Pulmonary artery endothelial cell (primary cell): Measurements from ENCODE around the gene RAI1. TPM values are rescaled to one million over a fixed set of nuclear protein-coding genes. Genes with fewer than 3 reads are reported as not detected.
A peak's percentile ranks its signal among the peaks of the same experiment; 100 is the strongest.
"Not testable (repeated sequence)": the region's sequence is repeated elsewhere in the genome, so short reads cannot be mapped to it uniquely, and the experiment has no call there.

Source experiments
- DNase-seq: peaks from one replicate; pipeline ENCODE4 v3.0.0-alpha.2; 2011; ENCODE audit warnings: low read depth, low spot score
- total RNA-seq: library from RNA; depleted of rRNA; stranded (reverse); fragments of >200 nt; gene quantifications from 2 replicates; pipeline ENCODE4 v1.2.3, GENCODE V29; 2014

The RAI1 gene
- total RNA-seq, 1 donor from 2014 or later = 9.5 TPM

DNA sequence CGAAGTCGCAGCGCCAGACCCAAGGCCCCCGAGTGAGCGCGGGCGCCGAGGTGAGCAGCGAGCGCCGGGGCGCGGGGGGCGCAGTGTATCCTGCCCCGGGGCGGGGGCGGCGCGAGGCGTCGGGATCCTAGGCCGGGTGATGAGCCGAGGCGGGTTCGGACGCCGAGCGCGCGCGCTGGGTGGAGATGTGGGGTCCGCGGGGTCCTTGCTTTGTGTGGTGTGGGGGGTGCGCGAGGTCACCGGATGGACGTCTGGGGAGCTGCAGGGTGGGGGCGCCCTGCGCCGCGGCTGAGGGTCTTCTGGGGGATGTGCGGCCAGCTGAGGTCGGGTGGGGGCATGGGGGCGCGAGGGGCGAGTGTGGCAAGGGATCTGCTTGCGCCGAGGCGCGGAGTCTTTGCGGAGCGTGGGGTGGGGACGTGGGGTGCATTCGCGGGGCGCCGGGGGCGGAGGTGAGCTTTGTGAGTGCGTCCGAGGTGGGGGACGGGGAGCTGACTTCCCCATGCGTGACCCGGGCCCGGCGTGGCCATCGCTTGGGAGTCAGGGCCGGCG lies 560 bp downstream of the RAI1 start:
- DNase-seq = no peak

- no peak for DNase-seq
Measured at GRCh38 chr17:17682293-17682736, 1.1 kb downstream of the RAI1 start.

DNA sequence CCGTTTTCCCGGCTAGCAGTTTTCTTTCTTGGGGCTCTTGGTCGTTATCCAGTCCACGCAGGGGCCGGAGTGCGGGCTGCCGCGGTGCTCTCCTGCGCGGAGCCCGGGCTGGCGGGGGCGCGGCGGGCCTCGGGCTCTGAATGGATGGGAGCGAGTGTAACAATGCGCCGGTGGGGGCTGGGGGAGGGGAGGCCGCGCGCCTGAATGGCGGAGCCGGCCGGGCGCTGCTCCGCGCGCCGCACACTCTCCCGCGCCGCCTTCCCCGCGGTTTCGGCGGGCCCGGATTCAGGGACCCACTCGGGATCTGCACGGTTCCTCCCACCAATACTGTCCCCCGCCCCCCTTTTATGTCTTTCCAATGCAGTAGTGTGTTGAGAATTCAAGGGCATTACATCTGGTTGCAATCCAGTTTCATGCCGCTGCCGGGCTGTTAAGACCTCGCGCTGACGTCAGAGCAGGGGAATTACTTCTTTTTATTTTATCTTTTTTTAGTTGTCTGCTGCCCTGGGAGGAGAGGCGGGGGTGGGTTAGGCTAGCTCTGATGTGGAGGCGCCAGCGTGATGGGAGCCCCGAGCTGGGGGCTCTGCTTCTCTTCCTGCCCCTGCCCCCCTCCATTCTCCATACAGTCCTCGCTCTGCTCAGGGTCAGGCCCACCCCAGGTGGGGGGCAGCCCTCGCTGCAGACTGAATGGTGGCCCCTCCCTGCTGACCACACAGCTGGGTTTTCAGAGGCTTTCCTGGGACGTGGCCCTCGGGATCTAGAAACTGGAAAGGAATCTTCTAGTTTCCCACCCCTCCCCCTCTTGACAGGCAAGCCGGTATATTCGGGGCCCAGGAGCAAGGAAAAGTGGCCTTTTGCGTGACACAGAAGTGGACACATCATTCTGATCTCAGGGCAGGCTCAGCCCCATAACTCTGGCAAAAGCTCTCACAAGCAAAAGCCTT lies 1.8 kb downstream of the RAI1 start:
- no peak for DNase-seq

DNA sequence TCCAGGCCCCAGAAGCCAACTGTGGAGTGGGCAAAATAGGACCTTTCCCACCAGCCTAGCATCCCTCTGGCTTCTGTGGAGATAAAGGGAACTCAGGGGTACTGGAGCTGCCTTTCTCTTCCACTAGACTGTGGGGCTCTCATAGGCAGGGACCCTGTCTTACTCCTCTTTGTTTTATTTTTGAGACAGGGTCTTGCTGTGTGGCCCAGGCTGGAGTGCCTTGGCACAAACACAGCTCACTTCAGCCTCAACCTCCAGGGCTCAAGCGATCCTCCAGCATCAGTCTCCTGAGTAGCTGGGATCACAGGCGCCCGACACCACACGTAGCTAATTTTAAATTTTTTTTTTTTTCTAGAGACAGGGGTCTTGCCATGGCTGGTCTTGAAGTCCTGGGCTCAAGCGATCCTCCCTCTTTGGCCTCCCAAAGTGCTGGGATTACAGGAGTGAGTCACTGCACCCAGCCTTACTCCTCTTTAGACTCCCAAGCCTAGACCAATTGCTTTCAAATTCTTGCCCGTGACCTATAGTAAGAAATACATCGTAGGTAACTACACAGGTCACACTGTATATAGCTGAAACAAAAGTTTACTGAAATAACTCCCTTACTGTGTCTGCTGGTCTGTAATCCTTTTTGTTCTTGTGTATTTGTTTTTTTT lies 2.6 kb downstream of the RAI1 start:
- DNase-seq = no peak

GRCh38 chr17:17684906-17685774 lies 3.9 kb downstream of the RAI1 start:
- DNase-seq = no peak

GRCh38 chr17:17685775-17686291 lies 4.6 kb downstream of the RAI1 start:
- peak; percentile 51 for DNase-seq

- DNase-seq = no peak
Measured at GRCh38 chr17:17689312-17689711, 8.1 kb downstream of the RAI1 start.

DNA sequence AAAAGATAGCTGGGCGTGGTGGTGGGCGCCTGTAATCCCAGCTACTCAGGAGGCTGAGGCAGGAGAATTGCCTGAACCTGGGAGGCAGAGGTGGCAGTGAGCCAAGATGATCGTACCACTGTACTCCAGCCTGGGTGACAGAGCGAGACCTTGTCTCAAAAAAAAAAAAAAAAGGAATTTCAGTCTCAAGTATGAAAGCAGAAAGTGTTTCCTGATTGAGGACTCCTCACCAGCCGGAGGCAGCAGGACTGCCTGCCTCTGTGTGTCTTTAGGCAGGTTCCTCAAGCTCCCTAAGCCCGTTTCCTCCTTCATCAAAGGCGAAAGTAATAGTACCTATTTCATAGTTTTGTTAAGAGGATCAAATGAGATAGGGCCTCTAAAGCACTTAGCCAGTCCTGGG lies 9.0 kb downstream of the RAI1 start:
- DNase-seq = not testable (repeated sequence)

- DNase-seq = no peak
Measured at GRCh38 chr17:17691468-17692263, 10.4 kb downstream of the RAI1 start.

- no peak for DNase-seq
Measured at GRCh38 chr17:17692353-17693252, 11.3 kb downstream of the RAI1 start.

DNA sequence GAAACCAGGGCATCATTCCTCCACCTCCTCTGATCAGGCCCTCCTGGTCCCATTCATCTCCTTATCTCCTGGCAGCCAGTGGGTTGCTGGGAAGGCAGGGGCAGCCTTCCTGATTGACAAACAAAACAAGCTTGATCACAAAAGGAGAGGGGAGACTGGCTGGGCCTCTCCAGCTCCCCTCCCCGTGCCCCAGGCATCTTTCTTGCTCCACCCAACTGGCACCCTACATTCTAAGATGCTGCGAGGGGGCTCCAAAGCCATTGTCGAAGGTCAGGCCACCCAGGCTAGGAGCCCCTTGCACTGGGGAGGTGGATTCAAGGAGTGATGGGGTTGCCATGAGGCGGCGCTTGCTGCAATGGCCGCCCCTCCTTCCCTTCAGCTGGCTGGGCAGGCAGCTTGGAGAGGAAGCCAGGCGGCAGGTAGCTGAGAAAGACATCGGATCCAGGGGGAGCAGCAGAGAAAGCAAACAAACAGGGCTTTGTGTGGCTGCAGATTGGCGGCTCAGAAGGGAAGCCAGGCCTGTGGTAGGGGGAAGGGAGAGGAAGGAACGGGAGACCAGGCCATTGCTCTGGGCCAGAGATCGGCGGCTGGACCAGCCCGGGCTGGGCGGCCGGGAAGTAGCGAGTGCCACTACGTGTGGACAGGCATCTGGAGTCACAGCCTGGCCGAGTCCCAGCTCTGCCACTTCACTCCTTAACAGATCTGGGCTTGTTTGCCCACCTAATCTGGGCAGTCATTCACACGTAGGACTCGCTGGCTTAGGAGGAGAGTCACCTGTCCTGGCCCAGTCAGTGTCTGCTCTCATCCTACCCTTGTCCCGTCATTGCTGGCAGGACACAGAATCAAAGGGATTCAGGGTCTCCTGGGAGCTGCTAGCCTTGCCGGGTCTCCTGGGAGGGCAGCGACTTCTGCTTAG lies 12.3 kb downstream of the RAI1 start:
- DNase-seq = no peak

- no peak for DNase-seq
Measured at GRCh38 chr17:17694169-17695081, 13.2 kb downstream of the RAI1 start.

DNA sequence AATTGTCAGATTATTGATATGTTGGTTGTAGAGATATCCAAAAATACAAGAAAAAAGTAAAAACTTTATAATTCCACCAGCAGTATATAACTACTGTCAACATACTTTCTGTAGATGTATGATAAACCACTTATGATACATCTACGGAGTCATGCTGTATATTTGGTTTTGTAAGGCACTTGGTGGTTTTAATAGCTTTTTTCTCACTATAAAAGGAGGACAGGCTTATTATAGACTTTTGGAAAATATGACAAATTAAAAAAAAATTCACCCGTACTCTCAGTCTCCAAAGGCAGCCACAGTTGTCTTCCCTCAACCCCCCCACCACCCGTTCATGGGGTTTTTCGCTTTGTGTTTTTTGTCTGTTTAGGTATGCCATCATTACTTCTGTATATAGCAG lies 14.8 kb downstream of the RAI1 start:
- DNase-seq = no peak

- no peak for DNase-seq
Measured at GRCh38 chr17:17696882-17697633, 15.8 kb downstream of the RAI1 start.

GRCh38 chr17:17698371-17698770 lies 17.1 kb downstream of the RAI1 start:
- no peak for DNase-seq

DNA sequence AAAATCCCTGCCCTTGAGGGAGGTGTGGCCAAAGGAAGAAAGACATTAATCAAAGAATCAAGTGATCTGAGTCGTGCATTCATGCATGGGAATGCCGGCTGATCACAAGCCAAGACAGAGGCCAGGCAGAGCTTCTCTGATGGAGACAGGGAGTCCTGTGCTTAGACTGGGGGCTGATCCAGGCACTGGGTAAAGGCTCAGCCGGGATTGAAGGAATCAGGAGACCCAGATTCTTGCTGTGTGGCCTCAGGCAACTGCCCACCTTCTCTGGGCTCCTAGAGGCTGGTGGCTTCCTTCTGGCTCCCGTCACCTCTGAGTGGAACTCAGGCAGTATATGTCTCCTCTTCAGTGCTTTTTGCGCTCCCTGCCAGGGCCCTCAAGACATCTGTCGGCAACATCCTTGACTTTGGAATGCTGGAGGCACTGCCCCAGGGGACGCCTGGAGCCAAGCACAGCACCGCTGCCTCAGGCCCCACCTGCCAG lies 17.7 kb downstream of the RAI1 start:
- DNase-seq = no peak
